Breast epithelium (tissue), 4 donors: ENCODE measurements around the gene AP2S1. TPM values are rescaled to one million over a fixed set of nuclear protein-coding genes. Genes with fewer than 3 reads are reported as not detected.
A peak's percentile ranks its signal among the peaks of the same experiment; 100 is the strongest.

Source experiments
- DNase-seq, 2 donors: peaks; one replicate each; pipeline ENCODE4 v3.0.0-alpha.2; 2019; ENCODE audit warnings: low spot score in 2 of 2
- H3K27ac ChIP-seq, 2 donors: fragments of 200-600 bp; sonication (generic) in 1 of 2; one replicate each; pipeline ENCODE4 v1.5.1; 2016 to 2019; ENCODE audit warnings: mild to moderate bottlenecking in 1 of 2
- H3K27me3 ChIP-seq, 2 donors: fragments of 200-600 bp; sonication (generic) in 1 of 2; one replicate each; pipeline versions ENCODE4 v1.5.1 to v1.6.0; 2017 to 2019; ENCODE audit warnings: control low read depth in 1 of 2, mild to moderate bottlenecking in 1 of 2
- H3K36me3 ChIP-seq: fragments of 200-600 bp; one replicate; pipeline ENCODE4 v1.5.1; 2019
- H3K4me1 ChIP-seq, 2 donors: fragments of 200-600 bp; sonication (generic); one replicate each; pipeline ENCODE4 v1.5.1; 2016 to 2019; ENCODE audit warnings: control low read depth in 1 of 2
- H3K4me3 ChIP-seq, 3 donors: fragments of 200-600 bp; sonication (generic); 1 replicate in 2 of 3; 2 replicates in 1 of 3; pipeline ENCODE4 v1.5.1; 2016 to 2019; ENCODE audit warnings: mild to moderate bottlenecking in 3 of 3, moderate library complexity in 2 of 3
- H3K9me3 ChIP-seq, 2 donors: fragments of 200-600 bp; sonication (generic) in 1 of 2; one replicate each; pipeline ENCODE4 v1.5.1; 2016 to 2019; ENCODE audit warnings: control low read depth in 1 of 2
- CTCF ChIP-seq, 3 donors: fragments of 450-650 bp; IDR thresholded peaks; one replicate each; pipeline ENCODE4 v1.5.1; 2016 to 2017; ENCODE audit warnings: antibody characterized with exemption in 3 of 3, mild to moderate bottlenecking in 3 of 3, moderate library complexity in 3 of 3
- POLR2A ChIP-seq: fragments of 450-650 bp; IDR thresholded peaks from one replicate; pipeline ENCODE4 v1.6.1; 2016; ENCODE audit warnings: antibody characterized with exemption, mild to moderate bottlenecking, moderate library complexity
- POLR2AphosphoS5 ChIP-seq, 3 donors: sonication (generic); formaldehyde crosslinking; IDR thresholded peaks; one replicate each; pipeline ENCODE4 v1.6.1; 2017; ENCODE audit warnings: antibody characterized with exemption in 3 of 3
- intact Hi-C: fragments of 100-400 bp; cut with DNase I; formaldehyde crosslinking; loops from one replicate; pipeline ENCODE4 v1.15.1; 2023; ENCODE audit warnings: low total_unique reads
- total RNA-seq, 3 donors: library from RNA; depleted of rRNA; stranded (reverse); fragments of >200 nt; gene quantifications; one replicate each; pipeline ENCODE4 v1.1.0, GENCODE V29; 2016

Gene AP2S1
- total RNA-seq, 3 donors from 2014 or later: 63.1 to 108 (median 101) TPM

- Histone ChIP-seq H3K4me3 (peak overlapping the region; percentile 58 to 93 (median 77)), H3K27ac (peak overlapping the region; percentile 93 to 98), H3K4me1 (peaks cover 0 to 19% of the 10 kb centered on the region in 2 donors), H3K27me3 (no peaks in the 10 kb centered on the region), H3K9me3 (no peaks in the 10 kb centered on the region), H3K36me3 (no peaks in the 10 kb centered on the region)
- DNase-seq: no peak
- TF ChIP-seq CTCF (IDR thresholded peaks at IDR 0.05) (no peak), POLR2A (no peak), POLR2AphosphoS5 (IDR thresholded peaks at IDR 0.05) (no peak)
- intact Hi-C loops: no loop called here
These were observed 11.8 kb upstream of the AP2S1 start for GRCh38 chr19:46862503-46862834.

- Histone ChIP-seq H3K4me3 (peak overlapping the region; percentile 58 to 93 (median 77)), H3K27me3 (no peaks in the 10 kb centered on the region), H3K9me3 (no peaks in the 10 kb centered on the region), H3K36me3 (no peaks in the 10 kb centered on the region), H3K4me1 (peaks cover 0 to 15% of the 10 kb centered on the region in 2 donors), H3K27ac (peak overlapping the region; percentile 93 to 98)
- TF ChIP-seq CTCF (IDR thresholded peaks at IDR 0.05): no peak
- TF ChIP-seq POLR2A: no peak
- no peak for TF ChIP-seq POLR2AphosphoS5 (IDR thresholded peaks at IDR 0.05)
- DNase-seq: no peak
- intact Hi-C loops: no loop called here
These were observed 11.3 kb upstream of the AP2S1 start for GRCh38 chr19:46861691-46862502.

GRCh38 chr19:46860846-46861690, 10.4 kb upstream of the AP2S1 start, which contains the start of gene ARHGAP35:
TSS of gene ARHGAP35 (plus strand) at chr19:46860997. CDS start at chr19:46918676, 57,679 bp downstream.
- peak within 1 kb of the TSS; percentile 58 to 93 (median 77) for H3K4me3 ChIP-seq

GRCh38 chr19:46860125-46860845, 9.6 kb upstream of the AP2S1 start:
- intact Hi-C loops: no loop called here
- DNase-seq: peak; percentile 98
- no peaks in the 10 kb centered on the region for H3K27me3 ChIP-seq
- no peaks in the 10 kb centered on the region for H3K9me3 ChIP-seq
- peaks cover 0 to 10% of the 10 kb centered on the region in 2 donors for H3K4me1 ChIP-seq
- no peaks in the 10 kb centered on the region for H3K36me3 ChIP-seq
- H3K4me3 ChIP-seq: peak overlapping the region; percentile 58 to 93 (median 77)
- TF ChIP-seq POLR2A (peak; percentile 37), CTCF (IDR thresholded peaks at IDR 0.05) (peak in 1 of 3 donors; percentile 17), POLR2AphosphoS5 (IDR thresholded peaks at IDR 0.05) (peak; percentile 62 to 78 (median 76))
- H3K27ac ChIP-seq: peak overlapping the region; percentile 93 to 98

More at GRCh38 chr19:46860846-46861690, 10.4 kb upstream of the AP2S1 start, which contains the start of gene ARHGAP35:
- peaks cover 0 to 10% of the 10 kb centered on the region in 2 donors for H3K4me1 ChIP-seq
- peak in 1 of 2 donors; percentile 72 for DNase-seq
- H3K27ac ChIP-seq: peak within 1 kb of the TSS; percentile 93 to 98
- H3K9me3 ChIP-seq: no peaks in the 10 kb centered on the region
- H3K36me3 ChIP-seq: no peaks in the 10 kb centered on the region
- no peaks in the 10 kb centered on the region for H3K27me3 ChIP-seq
- intact Hi-C loops: no loop called here
- no peak for TF ChIP-seq POLR2AphosphoS5 (IDR thresholded peaks at IDR 0.05)

- Histone ChIP-seq H3K4me1 (peaks cover 0 to 4% of the 10 kb centered on the region in 2 donors), H3K27ac (peak overlapping the region; percentile 93 to 98), H3K4me3 (peak overlapping the region; percentile 58 to 93 (median 77)), H3K9me3 (no peaks in the 10 kb centered on the region), H3K36me3 (no peaks in the 10 kb centered on the region), H3K27me3 (no peaks in the 10 kb centered on the region)
- DNase-seq: peak in 1 of 2 donors; percentile 76
- TF ChIP-seq POLR2A (no peak), CTCF (IDR thresholded peaks at IDR 0.05) (no peak), POLR2AphosphoS5 (IDR thresholded peaks at IDR 0.05) (peak in 1 of 3 donors; percentile 37)
- intact Hi-C loops: loop anchor here (2.0 to 5.0 kb wide), 2 partner anchors 53 to 133 kb away; no protein-coding TSS in a partner anchor
These were observed 9.0 kb upstream of the AP2S1 start for GRCh38 chr19:46859637-46860124.
